ENCODE data around the gene FAM193B.

Gene FAM193B

GRCh38 chr5:177492841-177493240 lies 61.5 kb downstream of the FAM193B start:
- no peaks in the 10 kb centered on the region for H3K36me3 ChIP-seq (ENCODE audit: low read length)
- TF ChIP-seq EZH2phosphoT487 (conservative IDR thresholded peaks at IDR 0.05; ENCODE audit: low read length) (no peak), CTCF (IDR thresholded peaks at IDR 0.05; ENCODE audit: insufficient read depth, low read length, poor library complexity, severe bottlenecking) (no peak)

DNA sequence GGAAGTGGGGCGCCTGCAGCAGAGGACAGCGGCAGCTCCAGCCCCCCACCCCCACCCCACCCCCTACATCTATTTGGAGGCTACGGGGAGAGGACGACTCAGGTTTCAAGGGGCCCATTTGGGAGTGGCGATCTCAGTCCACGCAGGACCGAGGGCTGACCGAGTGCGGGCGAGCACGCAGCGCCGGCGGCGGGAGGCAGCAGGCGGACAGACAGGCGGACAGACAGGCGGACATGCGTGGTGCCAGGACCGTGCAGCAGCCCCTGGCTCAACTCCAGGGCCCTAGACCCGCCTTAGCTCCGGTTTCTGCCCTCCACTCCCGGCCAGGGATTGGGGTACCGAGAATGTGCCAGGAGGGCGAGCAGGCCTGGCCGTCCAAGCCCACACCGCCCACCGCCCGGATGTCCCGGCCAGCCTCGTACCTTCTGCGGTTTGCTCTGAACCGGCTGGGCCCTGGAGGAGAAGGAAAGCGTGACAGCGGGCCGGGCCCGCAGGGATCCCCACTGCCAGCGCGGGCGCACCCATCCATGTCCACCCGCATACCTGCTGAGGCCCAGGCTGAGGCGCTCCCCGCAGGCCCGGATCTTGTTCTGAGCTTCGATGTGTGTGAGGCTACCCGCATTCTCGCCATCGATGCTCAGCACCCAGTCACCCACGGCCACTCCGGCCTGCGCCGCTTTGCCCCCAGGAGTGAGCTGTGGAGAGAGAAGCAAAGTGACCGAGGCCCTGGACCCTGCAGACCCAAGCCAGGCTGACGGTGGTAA lies 62.2 kb downstream of the FAM193B start:
- H3K4me3 ChIP-seq (ENCODE audit: insufficient read depth, low read length, poor library complexity, severe bottlenecking): no peak overlapping the region
- TF ChIP-seq EZH2phosphoT487 (conservative IDR thresholded peaks at IDR 0.05; ENCODE audit: low read length) (no peak), CTCF (IDR thresholded peaks at IDR 0.05; ENCODE audit: insufficient read depth, low read length, poor library complexity, severe bottlenecking) (no peak)

More at GRCh38 chr5:177492841-177493240, 61.5 kb downstream of the FAM193B start:
- Histone ChIP-seq H3K9me2 (replicated peaks; ENCODE audit: insufficient read depth, low read length) (no peaks in the 10 kb centered on the region), H3K4me2 (ENCODE audit: low read depth, low read length, poor library complexity, severe bottlenecking) (no peak overlapping the region), H3K27ac (ENCODE audit: low read depth, low read length) (no peak overlapping the region), H3F3A (ENCODE audit: insufficient read depth) (peaks cover 5% of the 10 kb centered on the region; the same call in 1 of the 2 replicates), H3K9ac (ENCODE audit: low read length) (no peak overlapping the region), H3K79me2 (ENCODE audit: insufficient read depth, low read length) (no peaks in the 10 kb centered on the region), H2AFZ (ENCODE audit: low read depth, low read length, severe bottlenecking) (no peak overlapping the region), H3K4me3 (ENCODE audit: insufficient read depth, low read length, poor library complexity, severe bottlenecking) (no peak overlapping the region), H3K27me3 (ENCODE audit: low read length) (no peaks in the 10 kb centered on the region), H4K20me1 (ENCODE audit: low read depth, low read length) (no peaks in the 10 kb centered on the region), H3K9me3 (ENCODE audit: insufficient read depth, low read length) (no peaks in the 10 kb centered on the region)

GRCh38 chr5:177491429-177491945 lies 62.9 kb downstream of the FAM193B start:
- Histone ChIP-seq H3K4me2 (ENCODE audit: low read depth, low read length, poor library complexity, severe bottlenecking) (no peak overlapping the region), H4K20me1 (ENCODE audit: low read depth, low read length) (no peaks in the 10 kb centered on the region), H3F3A (ENCODE audit: insufficient read depth) (peaks cover 5% of the 10 kb centered on the region; the same call in 1 of the 2 replicates), H3K9ac (ENCODE audit: low read length) (no peak overlapping the region), H3K27me3 (ENCODE audit: low read length) (no peaks in the 10 kb centered on the region), H3K27ac (ENCODE audit: low read depth, low read length) (no peak overlapping the region), H2AFZ (ENCODE audit: low read depth, low read length, severe bottlenecking) (no peak overlapping the region), H3K36me3 (ENCODE audit: low read length) (no peaks in the 10 kb centered on the region), H3K9me3 (ENCODE audit: insufficient read depth, low read length) (no peaks in the 10 kb centered on the region), H3K9me2 (replicated peaks; ENCODE audit: insufficient read depth, low read length) (no peaks in the 10 kb centered on the region), H3K4me3 (ENCODE audit: insufficient read depth, low read length, poor library complexity, severe bottlenecking) (no peak overlapping the region), H3K79me2 (ENCODE audit: insufficient read depth, low read length) (no peaks in the 10 kb centered on the region)
- TF ChIP-seq EZH2phosphoT487 (conservative IDR thresholded peaks at IDR 0.05; ENCODE audit: low read length) (no peak), CTCF (IDR thresholded peaks at IDR 0.05; ENCODE audit: insufficient read depth, low read length, poor library complexity, severe bottlenecking) (peak; percentile 93)

More for the DNA sequence above, 62.2 kb downstream of the FAM193B start:
- Histone ChIP-seq H3K9me3 (ENCODE audit: insufficient read depth, low read length) (no peaks in the 10 kb centered on the region), H3F3A (ENCODE audit: insufficient read depth) (peaks cover 5% of the 10 kb centered on the region; the same call in 1 of the 2 replicates), H3K27ac (ENCODE audit: low read depth, low read length) (no peak overlapping the region), H3K27me3 (ENCODE audit: low read length) (no peaks in the 10 kb centered on the region), H4K20me1 (ENCODE audit: low read depth, low read length) (no peaks in the 10 kb centered on the region), H3K9ac (ENCODE audit: low read length) (no peak overlapping the region), H3K4me2 (ENCODE audit: low read depth, low read length, poor library complexity, severe bottlenecking) (no peak overlapping the region), H3K9me2 (replicated peaks; ENCODE audit: insufficient read depth, low read length) (no peaks in the 10 kb centered on the region), H3K79me2 (ENCODE audit: insufficient read depth, low read length) (no peaks in the 10 kb centered on the region), H2AFZ (ENCODE audit: low read depth, low read length, severe bottlenecking) (no peak overlapping the region), H3K36me3 (ENCODE audit: low read length) (no peaks in the 10 kb centered on the region)
